Activated CD8-positive, alpha-beta memory T cell treated with anti-CD3 and anti-CD28 coated beads for 4 hours (primary cell): Measurements from ENCODE around the gene OR51V1.

Experiments used
- DNase-seq, 2 donors: peaks; one replicate each; pipeline ENCODE4 v3.0.0-alpha.2; 2020; ENCODE audit warnings: low read depth in 2 of 2

Gene OR51V1

DNA sequence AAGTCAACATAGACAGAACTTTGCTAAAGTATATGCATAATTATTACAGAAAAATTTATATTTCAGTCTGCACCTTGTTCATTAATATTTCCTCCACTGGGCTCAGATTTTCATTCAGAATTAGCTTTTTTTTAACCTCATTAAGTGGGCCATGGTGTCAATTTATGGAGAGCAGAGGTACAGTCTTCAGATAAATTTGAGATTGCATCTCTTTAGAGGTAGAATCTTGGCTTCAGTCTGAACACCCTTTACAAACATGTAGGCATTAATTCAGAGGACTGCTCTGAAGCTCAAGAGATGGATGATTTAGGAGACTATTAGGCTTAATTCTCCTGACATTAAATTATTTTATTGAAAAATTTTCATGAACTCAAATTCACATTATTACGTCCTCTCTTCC lies 29.8 kb upstream of the OR51V1 start:
- no peak for DNase-seq

DNA sequence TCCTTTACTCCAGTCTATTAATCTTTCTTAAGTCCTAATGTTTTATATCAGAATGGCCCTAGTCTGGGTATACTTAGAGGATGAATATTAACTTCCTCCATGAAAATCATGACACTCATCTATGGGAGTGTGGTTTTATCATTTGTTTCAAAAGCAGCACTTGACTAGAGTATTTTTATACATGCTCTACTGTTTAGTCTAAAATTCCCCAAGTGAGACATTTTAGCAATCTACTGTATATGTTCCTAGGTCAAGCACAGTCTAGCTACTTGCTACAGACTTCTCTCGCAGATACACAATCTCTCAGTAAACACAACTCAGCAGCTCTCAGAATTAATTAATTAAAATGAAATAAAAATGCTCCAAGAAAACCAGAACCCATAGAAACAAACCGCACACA lies 29.3 kb upstream of the OR51V1 start:
- DNase-seq: no peak

DNA sequence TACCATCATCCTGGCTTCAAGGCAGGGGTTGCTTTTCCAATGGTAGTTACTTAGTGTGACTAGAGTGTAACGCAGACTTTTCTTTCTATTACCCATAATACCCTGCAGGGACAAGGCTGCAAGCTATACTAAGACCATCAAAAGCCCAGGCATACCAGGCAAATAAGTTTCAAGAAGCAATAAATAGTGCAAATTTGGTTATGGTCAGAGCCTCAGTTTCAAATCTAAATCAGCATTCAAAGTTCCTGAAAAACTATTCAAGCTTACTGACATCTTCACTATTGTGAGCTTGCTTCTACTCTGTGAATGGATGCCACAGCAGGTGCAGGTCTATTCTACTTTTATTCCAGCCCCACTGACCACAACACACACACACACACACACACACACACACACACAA lies 28.9 kb upstream of the OR51V1 start:
- DNase-seq: no peak

DNA sequence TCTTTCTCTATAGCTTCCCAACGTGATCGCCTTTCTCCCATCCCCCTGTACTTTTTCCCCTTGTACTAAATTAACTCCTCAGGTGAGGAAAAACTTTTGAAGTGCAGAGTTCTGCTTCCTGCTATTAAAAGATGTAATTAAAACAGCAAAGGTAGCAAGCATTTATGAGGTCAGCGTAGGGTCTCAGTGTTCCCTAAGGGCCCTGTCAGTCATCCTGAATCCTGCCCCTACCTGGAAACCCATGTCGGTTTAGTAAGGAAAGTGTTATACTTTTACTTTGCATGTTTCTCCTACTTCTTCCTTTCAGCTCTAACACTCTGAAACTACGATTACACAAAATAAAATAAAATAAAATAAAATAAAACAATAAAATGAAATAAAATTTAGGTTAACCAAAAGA lies 27.6 kb upstream of the OR51V1 start:
- no peak for DNase-seq

DNA sequence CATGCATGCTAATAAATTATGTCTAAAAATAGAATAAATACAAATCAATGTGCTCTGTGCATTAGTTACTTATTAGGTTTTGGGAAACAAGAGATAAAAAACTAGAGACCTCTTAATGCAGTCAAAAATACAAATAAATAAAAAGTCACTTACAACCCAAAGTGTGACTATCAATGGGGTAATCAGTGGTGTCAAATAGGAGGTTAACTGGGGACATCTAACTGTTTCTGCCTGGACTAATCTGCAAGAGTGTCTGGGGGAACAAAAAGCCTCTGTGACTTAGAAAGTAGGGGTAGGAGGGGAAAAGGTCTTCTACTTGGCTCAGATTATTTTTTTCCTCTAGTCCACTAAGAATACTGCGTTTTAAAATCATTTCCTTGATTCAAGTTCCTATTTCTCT lies 27.2 kb upstream of the OR51V1 start:
- DNase-seq: no peak

DNA sequence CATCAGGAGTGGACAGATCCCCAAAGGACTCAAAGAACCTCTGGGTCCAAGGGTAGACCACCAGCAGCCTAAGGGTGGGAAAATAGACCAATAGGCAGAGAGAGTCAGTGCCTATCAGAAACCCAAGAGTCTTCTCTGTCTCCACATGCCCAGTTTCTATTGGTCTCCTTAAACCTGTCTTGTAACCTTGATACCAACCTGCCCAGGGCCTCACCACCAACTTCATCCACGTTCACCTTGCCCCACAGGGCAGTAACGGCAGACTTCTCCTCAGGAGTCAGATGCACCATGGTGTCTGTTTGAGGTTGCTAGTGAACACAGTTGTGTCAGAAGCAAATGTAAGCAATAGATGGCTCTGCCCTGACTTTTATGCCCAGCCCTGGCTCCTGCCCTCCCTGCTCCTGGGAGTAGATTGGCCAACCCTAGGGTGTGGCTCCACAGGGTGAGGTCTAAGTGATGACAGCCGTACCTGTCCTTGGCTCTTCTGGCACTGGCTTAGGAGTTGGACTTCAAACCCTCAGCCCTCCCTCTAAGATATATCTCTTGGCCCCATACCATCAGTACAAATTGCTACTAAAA lies 26.3 kb upstream of the OR51V1 start, which contains the start of gene HBB:
HBB (minus strand) TSS at position 340 of the 579 bp plus-strand sequence; CDS start at position 290, 50 bp downstream.
- no peak for DNase-seq

DNA sequence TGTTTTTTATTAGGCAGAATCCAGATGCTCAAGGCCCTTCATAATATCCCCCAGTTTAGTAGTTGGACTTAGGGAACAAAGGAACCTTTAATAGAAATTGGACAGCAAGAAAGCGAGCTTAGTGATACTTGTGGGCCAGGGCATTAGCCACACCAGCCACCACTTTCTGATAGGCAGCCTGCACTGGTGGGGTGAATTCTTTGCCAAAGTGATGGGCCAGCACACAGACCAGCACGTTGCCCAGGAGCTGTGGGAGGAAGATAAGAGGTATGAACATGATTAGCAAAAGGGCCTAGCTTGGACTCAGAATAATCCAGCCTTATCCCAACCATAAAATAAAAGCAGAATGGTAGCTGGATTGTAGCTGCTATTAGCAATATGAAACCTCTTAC lies 25.0 kb upstream of the OR51V1 start:
- no peak for DNase-seq

DNA sequence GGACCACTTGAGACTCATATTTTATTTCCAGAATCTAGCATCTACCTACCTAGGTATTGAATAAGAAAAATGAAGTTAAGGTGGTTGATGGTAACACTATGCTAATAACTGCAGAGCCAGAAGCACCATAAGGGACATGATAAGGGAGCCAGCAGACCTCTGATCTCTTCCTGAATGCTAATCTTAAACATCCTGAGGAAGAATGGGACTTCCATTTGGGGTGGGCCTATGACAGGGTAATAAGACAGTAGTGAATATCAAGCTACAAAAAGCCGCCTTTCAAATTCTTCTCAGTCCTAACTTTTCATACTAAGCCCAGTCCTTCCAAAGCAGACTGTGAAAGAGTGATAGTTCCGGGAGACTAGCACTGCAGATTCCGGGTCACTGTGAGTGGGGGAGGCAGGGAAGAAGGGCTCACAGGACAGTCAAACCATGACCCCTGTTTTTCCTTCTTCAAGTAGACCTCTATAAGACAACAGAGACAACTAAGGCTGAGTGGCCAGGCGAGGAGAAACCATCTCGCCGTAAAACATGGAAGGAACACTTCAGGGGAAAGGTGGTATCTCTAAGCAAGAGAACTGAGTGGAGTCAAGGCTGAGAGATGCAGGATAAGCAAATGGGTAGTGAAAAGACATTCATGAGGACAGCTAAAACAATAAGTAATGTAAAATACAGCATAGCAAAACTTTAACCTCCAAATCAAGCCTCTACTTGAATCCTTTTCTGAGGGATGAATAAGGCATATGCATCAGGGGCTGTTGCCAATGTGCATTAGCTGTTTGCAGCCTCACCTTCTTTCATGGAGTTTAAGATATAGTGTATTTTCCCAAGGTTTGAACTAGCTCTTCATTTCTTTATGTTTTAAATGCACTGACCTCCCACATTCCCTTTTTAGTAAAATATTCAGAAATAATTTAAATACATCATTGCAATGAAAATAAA lies 24.3 kb upstream of the OR51V1 start:
- DNase-seq: no peak

DNA sequence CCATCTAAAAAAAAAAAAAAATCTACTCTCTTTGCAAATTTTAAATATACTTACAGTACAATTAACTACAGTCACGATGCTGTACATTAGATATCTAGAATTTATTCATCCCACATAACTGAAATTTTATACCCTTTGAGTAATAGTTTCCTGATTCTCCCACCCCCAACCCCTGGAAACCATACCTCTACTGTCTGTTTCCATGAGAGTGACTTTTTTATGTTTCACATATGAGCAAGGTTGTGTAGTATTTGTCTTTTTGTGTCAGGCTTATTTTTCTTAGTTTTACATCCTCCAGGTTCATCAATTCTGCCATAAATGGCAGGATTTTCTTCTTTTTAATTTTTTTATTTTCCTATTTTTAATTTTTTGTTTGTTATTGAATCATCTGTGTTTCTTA lies 23.2 kb upstream of the OR51V1 start:
- DNase-seq: no peak

DNA sequence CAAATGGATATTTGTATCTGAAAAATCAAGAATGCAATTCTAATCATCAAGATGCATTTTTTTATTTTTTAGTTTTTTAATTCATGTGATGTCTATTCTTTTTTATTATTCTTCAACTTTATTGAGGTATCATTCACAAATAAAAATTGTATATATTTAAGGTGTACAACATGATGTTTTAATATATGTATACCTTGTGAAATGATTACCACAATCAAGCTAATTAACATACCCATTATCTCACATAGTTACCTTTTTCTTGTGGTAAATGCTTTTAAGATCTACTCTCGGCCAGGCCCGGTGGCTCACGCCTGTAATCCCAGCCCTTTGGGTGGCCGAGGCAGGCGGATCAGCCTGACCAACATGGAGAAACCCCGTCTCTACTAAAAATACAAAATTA lies 22.7 kb upstream of the OR51V1 start:
- no peak for DNase-seq

DNA sequence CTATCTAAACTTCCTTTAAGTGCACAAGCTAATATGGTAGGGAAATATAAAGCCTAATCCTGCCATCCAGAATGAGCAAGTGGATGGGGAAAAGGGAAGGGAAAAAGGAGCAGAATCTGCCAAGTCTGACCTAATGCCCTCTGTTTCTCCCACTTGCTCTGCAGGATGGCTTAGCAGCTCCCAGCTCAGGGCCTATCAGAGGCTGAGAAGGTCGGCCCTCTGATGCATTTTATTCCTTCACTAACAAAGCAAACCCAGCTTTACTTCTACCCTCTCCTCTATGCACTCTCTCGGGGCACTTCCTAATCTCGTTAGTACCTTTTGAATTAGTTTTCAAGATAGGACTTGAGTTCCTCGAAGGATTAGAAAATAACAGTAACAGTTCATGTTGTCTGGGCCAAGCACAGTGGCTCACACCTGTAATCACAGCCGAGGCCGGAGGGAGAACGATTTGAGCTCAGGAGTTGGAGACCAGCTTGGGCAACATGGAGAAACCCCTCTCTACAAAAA lies 9.9 kb upstream of the OR51V1 start:
- DNase-seq: no peak

DNA sequence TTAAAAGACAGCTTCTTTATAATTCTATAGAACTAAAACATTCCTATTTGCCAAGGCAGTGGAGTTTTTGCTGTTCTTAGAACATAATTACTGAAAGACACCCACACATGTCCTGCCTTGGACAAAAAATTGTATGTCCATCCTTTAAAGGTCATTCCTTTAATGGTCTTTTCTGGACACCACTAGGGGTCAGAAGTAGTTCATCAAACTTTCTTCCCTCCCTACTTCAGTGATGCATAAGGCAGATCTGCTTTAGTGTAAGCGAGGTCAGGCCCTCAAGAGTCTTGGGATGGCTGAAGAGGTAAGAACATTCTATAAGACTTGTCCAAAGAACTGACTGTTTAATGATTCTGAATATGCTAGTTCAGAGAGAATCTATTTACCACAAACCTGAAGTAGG lies 4.3 kb upstream of the OR51V1 start:
- DNase-seq: no peak

DNA sequence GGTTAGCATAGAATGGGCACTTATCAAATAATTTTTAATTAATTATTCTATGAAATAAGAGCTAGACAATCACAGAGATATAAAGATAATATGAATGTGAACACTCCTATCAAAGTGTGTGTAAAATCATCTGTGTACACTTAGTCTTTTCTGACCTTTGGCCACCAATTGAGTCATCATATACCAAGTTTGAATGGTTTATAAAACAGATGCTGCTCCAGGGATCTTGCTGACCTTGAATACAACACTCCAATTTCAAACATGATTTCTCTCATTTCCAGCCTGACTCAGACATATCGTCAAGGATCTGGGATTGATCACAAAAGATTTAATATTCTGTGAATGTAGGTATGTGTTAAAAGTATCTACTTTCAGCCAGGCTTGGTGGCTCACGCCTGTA lies 2.9 kb upstream of the OR51V1 start:
- DNase-seq: no peak

DNA sequence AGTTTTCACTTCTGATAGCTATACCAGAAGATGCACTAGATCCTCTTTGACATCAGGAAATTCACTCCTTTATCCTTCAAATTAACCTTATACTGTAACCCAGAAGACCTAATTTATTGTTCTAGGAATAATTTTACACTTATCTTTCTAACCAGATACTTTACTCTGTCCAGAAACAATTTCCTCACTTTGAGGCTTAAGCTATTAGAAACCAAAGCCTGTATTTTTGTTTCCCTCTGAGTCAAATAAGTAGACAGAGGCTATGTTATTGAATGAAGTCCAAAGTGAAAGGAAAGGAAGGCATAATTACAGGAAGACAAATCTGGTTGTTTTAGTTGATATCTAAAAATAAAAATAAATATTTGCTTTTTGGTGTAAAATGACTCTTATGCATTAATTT lies 2.2 kb downstream of the OR51V1 start:
- DNase-seq: no peak

DNA sequence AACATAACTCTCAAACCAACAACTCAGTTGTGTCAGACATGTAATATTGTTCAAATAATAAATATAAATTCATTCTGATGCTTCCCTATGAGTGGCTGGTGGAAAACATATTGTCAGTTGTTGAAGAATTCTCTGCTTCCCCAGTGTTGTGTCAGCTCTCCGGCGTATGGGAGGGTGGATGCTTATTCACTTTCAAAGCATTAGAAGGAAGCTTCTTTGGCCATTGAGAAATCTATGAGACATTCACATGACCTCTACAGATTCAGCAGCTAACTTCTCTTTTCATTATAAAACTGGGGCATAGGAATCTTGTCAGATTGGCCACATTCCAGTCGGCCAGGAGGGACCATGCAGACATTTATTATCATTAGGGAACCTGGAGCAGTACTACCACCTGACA lies 2.9 kb downstream of the OR51V1 start:
- DNase-seq: no peak

DNA sequence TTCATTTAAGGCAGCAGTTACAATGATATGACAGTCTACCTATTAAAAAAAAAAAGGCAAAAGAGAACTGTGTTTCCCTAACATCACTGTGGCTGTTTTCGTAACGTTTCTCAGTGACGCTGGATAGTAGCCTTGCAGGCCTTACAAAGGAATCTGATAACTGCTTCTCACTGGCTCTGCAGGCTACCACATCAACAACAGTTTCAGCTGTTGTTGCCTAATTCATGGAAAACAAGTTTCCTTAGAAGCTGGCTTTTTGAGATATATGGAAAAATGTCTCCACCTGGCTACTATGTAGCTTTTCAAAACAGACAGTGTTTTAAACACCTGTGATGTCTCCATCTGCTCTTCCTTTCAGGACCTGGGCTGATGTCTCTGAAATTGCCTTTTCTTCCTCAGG lies 3.8 kb downstream of the OR51V1 start:
- no peak for DNase-seq

DNA sequence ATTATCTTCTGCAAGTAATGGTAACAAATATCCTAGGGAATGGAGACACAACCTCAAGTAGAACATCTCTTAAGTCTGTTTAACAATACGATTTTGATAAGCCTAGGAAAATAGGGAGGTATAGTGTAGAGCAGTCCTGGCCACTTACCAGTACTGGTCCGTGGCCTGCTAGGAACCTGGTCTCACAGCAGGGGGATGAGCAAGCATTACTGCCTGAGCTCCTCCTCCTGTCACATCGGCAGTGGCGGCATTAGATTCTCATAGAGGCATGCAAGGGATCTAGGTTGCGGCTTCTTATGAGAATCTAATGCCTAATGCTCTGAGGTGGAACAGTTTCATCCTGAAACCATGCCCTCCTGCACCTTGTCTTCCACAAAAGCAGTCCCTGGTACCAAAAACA lies 4.4 kb downstream of the OR51V1 start:
- DNase-seq: no peak

DNA sequence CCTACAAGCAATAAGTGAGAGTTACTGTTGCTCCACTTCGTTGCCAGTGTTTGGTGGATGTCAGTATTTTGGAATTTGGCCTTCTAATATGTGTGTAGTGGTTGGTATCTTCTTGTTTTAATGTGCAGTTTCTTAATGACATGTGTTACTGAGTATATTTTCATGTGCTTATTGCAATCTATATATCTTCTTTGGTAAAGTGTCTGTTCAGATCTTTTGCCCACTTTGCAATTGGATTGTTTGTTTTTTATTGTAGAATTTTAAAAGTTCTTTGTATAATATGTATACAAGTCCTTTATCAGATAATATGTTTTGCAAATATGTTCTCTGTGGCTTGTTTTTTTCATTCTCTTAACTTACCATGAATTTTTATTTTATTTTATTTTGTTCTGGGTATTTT lies 7.7 kb downstream of the OR51V1 start:
- DNase-seq: no peak

DNA sequence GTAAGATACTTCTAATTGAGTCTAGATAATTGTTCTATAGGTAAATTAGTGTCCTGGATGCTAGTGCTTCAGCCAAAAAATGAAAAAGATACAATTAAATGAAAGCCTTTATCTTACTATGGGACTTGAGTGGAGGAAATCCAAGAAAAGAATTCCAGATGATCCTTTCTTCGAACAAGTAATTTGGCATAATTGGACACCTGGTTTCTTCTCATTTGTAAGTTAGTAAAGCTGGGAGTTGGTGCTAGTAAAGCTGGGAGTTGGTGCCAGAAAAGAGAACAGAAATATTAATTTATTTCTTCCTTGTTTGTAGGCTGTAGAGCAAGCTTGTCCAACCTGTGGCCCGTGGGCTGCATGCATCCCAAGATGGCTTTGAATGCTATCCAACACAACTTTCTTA lies 12.3 kb downstream of the OR51V1 start:
- DNase-seq: no peak

DNA sequence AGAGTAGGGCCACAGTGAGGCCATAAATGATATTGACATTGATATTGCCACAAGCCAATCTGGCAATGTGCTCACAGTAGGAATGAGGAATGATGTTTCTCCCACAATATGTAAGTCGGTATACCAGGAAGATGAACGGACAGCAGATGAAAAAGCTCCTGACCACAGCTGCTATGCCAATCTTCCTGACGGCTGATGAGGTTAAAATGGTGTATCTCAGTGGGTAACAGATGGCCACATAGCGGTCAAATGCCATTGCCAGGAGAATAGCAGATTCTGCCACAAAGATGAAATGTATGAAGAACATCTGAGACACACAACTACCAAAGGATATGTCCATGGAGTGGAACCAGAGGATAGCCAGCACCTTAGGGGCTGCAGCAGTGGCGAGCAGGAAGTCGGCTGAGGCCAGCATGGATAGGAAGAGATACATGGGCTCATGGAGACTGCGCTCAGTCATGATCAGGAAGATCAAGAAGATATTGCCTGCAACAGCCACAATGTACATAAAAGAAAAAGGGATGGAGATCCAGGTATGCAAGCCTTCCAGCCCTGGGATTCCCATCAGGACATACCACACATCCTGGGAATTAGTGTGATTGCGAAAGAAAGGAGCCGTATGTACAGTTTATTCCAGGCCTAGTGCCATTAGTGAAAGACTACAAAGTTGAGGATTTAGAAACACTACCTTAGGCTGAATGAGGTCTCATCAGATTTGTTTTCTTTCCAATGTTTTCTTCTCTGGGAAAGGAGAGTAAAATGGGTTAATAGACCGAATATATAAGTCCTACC lies 22.2 kb downstream of the OR51V1 start:
- DNase-seq: no peak

DNA sequence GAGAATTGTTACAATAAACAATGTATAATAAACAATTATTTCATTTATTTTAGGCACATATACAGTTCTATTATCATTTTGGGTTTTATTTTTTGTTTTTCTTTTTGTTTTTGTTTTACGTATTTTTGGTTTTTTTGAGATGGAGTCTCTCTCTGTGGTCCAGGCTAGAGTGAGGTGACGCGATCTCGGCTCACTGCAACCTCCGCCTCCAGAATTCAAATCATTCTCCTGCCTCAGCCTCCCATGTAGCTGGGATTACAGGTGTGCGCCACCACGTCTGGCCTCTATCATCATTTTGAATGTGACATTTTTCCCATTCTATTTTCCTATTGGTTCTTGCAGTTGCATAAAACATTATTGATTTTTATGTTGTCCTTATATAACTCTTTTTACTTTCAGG lies 25.5 kb downstream of the OR51V1 start:
- DNase-seq: no peak

DNA sequence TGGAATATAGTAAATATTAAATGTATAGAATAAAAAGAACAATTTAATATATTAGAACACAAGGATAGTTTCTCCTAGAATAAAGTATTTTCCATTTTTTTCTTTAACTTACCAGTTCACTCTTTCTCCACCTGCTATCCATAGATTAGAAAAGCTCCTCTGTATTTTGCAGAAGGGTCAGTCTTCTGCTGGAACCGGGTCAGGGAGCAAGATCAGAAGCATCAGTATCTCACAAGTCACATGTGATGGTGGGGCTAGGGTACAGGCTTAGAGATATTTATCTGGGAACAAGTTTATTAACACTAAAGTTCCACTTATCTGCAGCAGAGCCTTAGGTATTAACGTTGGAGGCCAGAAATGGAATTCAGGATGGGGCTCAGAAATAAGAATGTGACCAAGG lies 28.6 kb downstream of the OR51V1 start:
- DNase-seq: no peak
